HepG2 (cell line): Measurements from ENCODE around the gene CLEC16A. TPM values are rescaled to one million over a fixed set of nuclear protein-coding genes. Genes with fewer than 3 reads are reported as not detected.

Experiments used
- ATAC-seq: fragments of 200-7000 bp; cut with Tn5 transposase; 3 replicates; pipeline ENCODE4 v1.9.1; 2020; ENCODE audit warnings: mild to moderate bottlenecking, moderate library complexity
- BruUV-seq: library from RNA; stranded (reverse); fragments of 400-500 nt; replicated peaks from 2 replicates; lab custom pipeline; 2021; lab: Mats Ljungman, UMichigan
- CTCF ChIA-PET: fragments of 300-600 bp; formaldehyde crosslinking; extraction: SDS; loops from one replicate; lab custom pipeline; 2021; ENCODE audit warnings: low total read pairs, inconsistent platforms, low intra/inter-chr PET ratio; lab: Yijun Ruan, JAX
- POLR2A ChIA-PET: fragments of 350-600 bp; sonication (Branson Sonifier 250); formaldehyde crosslinking; loops from one replicate; lab custom pipeline; 2020; ENCODE audit warnings: antibody characterized with exemption, inconsistent platforms; lab: Yijun Ruan, JAX
- DNase-seq: peaks from one replicate; pipeline ENCODE4 v3.0.0-alpha.2; 2015; ENCODE audit warnings: low spot score
- FAIRE-seq: peaks from 3 replicates; lab custom pipeline; 2011; peaks lifted over from hg19 to GRCh38; lab: Jason Lieb, UNC
- H2AFZ ChIP-seq: one replicate; pipeline ENCODE4 v1.6.1; 2011; ENCODE audit warnings: low read length, inconsistent platforms
- H3K27ac ChIP-seq: fragments of 300-600 bp; 3 replicates; pipeline ENCODE4 v1.8.0; 2011; ENCODE audit warnings: mixed run types, mild to moderate bottlenecking, mixed read lengths, low read length, inconsistent platforms; ENCODE audit not compliant: insufficient read depth; ENCODE audit errors: extremely low read length
- H3K27me3 ChIP-seq, 2 experiments: fragments of 200-600 bp in 1 of 2; 2 replicates in 1 of 2; 3 replicates in 1 of 2; pipeline versions ENCODE4 v1.6.0 to v1.8.0; 2011; ENCODE audit warnings: low read length in 2 of 2, mild to moderate bottlenecking in 2 of 2, moderate library complexity in 2 of 2, inconsistent platforms in 1 of 2; ENCODE audit not compliant: insufficient read depth in 2 of 2, control insufficient read depth in 1 of 2
- H3K36me3 ChIP-seq, 2 experiments: fragments of 200-600 bp in 1 of 2; replicated peaks in 1 of 2; 2 replicates in 1 of 2; 3 replicates in 1 of 2; pipeline versions ENCODE4 v1.5.1 to v1.8.0; 2011; ENCODE audit warnings: low read length in 2 of 2, inconsistent platforms in 1 of 2; ENCODE audit not compliant: insufficient read depth in 2 of 2, control insufficient read depth in 1 of 2
- H3K4me1 ChIP-seq: 2 replicates; pipeline ENCODE4 v1.5.1; 2012; ENCODE audit warnings: low read length, inconsistent platforms; ENCODE audit not compliant: insufficient read depth
- H3K4me2 ChIP-seq: 2 replicates; pipeline ENCODE4 v1.6.0; 2011; ENCODE audit warnings: low read depth, low read length, inconsistent platforms
- H3K4me3 ChIP-seq, 3 experiments: fragments of 200-600 bp in 1 of 3; sonication (generic), shearing (Covaris generic) in 1 of 3; replicated peaks in 1 of 3; 2 replicates each; pipeline ENCODE4 v1.5.1; 2011 to 2016; ENCODE audit warnings: low read length in 3 of 3, inconsistent platforms in 2 of 3, low read depth in 2 of 3, mild to moderate bottlenecking in 2 of 3, control low read depth in 1 of 3, mixed read lengths in 1 of 3; ENCODE audit not compliant: insufficient read depth in 1 of 3
- H3K79me2 ChIP-seq: one replicate; pipeline ENCODE4 v1.6.1; 2011; ENCODE audit warnings: low read length, inconsistent platforms; ENCODE audit not compliant: insufficient read depth
- H3K9ac ChIP-seq: 2 replicates; pipeline ENCODE4 v1.6.0; 2011; ENCODE audit warnings: mild to moderate bottlenecking, low read depth, low read length, inconsistent platforms; ENCODE audit not compliant: insufficient read depth
- H3K9me3 ChIP-seq: 2 replicates; pipeline ENCODE4 v1.5.1; 2012; ENCODE audit warnings: mild to moderate bottlenecking, low read length
- H4K20me1 ChIP-seq: 2 replicates; pipeline ENCODE4 v1.6.0; 2011; ENCODE audit warnings: inconsistent platforms, mild to moderate bottlenecking, low read length, moderate library complexity; ENCODE audit not compliant: insufficient read depth
- ARNT ChIP-seq: fragments of 450-650 bp; IDR thresholded peaks from 2 replicates; pipeline ENCODE4 v1.6.1; 2017
- KMT2A ChIP-seq: sonication (generic); formaldehyde crosslinking; IDR thresholded peaks from 2 replicates; pipeline ENCODE4 v1.4.0; 2020; ENCODE audit warnings: missing genetic modification reagents
- LCORL ChIP-seq, 2 experiments: fragments of 450-650 bp in 1 of 2; sonication (generic) in 1 of 2; formaldehyde crosslinking in 1 of 2; IDR thresholded peaks; 2 replicates each; pipeline versions ENCODE4 v1.5.0 to v1.6.1; 2017 to 2020; ENCODE audit warnings: antibody characterized with exemption in 1 of 2, missing genetic modification reagents in 1 of 2
- MIER2 ChIP-seq: IDR thresholded peaks from 2 replicates; pipeline ENCODE4 v1.6.1; 2016; ENCODE audit warnings: missing biosample characterization, missing genetic modification reagents
- NBN ChIP-seq: fragments of 450-650 bp; conservative IDR thresholded peaks from 2 replicates; pipeline ENCODE4 v1.6.1; 2017
- NFRKB ChIP-seq: fragments of 450-650 bp; IDR thresholded peaks from 2 replicates; pipeline ENCODE4 v1.6.1; 2017
- NFYC ChIP-seq: IDR thresholded peaks from 2 replicates; pipeline ENCODE4 v1.6.1; 2016; ENCODE audit warnings: missing genetic modification reagents, missing compliant biosample characterization
- NONO ChIP-seq, 2 experiments: fragments of 450-650 bp in 1 of 2; sonication (generic) in 1 of 2; formaldehyde crosslinking in 1 of 2; IDR thresholded peaks in 1 of 2; conservative IDR thresholded peaks in 1 of 2; 2 replicates each; pipeline versions ENCODE4 v1.6.1 to v1.8.0; 2017 to 2022; ENCODE audit warnings: mild to moderate bottlenecking in 1 of 2, missing genetic modification reagents in 1 of 2, moderate library complexity in 1 of 2
- PLRG1 ChIP-seq: fragments of 450-650 bp; conservative IDR thresholded peaks from 2 replicates; pipeline ENCODE4 v1.6.1; 2016
- RAD51 ChIP-seq: fragments of 450-650 bp; IDR thresholded peaks from 2 replicates; pipeline ENCODE4 v1.6.1; 2016; ENCODE audit warnings: borderline replicate concordance
- RFX1 ChIP-seq: fragments of 450-650 bp; IDR thresholded peaks from 2 replicates; pipeline ENCODE4 v1.6.1; 2017
- SOX6 ChIP-seq, 2 experiments: fragments of 450-650 bp in 1 of 2; sonication (generic) in 1 of 2; formaldehyde crosslinking in 1 of 2; IDR thresholded peaks; 2 replicates each; pipeline versions ENCODE4 v1.4.0 to v1.6.1; 2017 to 2020; ENCODE audit warnings: antibody characterized with exemption in 1 of 2, mild to moderate bottlenecking in 1 of 2, missing genetic modification reagents in 1 of 2
- SP1 ChIP-seq, 2 experiments: fragments of 450-650 bp in 1 of 2; sonication (generic) in 1 of 2; formaldehyde crosslinking in 1 of 2; IDR thresholded peaks; 2 replicates each; pipeline versions ENCODE4 v1.4.0 to v1.6.1; 2016 to 2020; ENCODE audit warnings: missing genetic modification reagents in 1 of 2
- TBX3 ChIP-seq: fragments of 450-650 bp; IDR thresholded peaks from 2 replicates; pipeline ENCODE4 v1.6.1; 2017; ENCODE audit warnings: antibody characterized with exemption, mild to moderate bottlenecking, inconsistent platforms, borderline replicate concordance
- ZFP36L1 ChIP-seq: sonication (generic); formaldehyde crosslinking; IDR thresholded peaks from 2 replicates; pipeline ENCODE4 v1.8.0; 2022; ENCODE audit warnings: mild to moderate bottlenecking, missing genetic modification reagents, moderate library complexity
- ZFYVE20 ChIP-seq: sonication (generic); formaldehyde crosslinking; IDR thresholded peaks from 2 replicates; pipeline ENCODE4 v1.8.0; 2023; ENCODE audit warnings: low read depth, mild to moderate bottlenecking, moderate library complexity, missing genetic modification reagents, borderline replicate concordance
- ZMYM2 ChIP-seq: sonication (generic); formaldehyde crosslinking; IDR thresholded peaks from 2 replicates; pipeline ENCODE4 v1.8.0; 2022; ENCODE audit warnings: mild to moderate bottlenecking, missing genetic modification reagents
- ZNF207 ChIP-seq: fragments of 450-650 bp; IDR thresholded peaks from 2 replicates; pipeline ENCODE4 v1.6.1; 2016; ENCODE audit warnings: antibody characterized with exemption, borderline replicate concordance
- ZNF264 ChIP-seq: sonication (generic); formaldehyde crosslinking; IDR thresholded peaks from 2 replicates; pipeline ENCODE4 v1.4.0; 2020; ENCODE audit warnings: missing genetic modification reagents
- ZNF766 ChIP-seq: sonication (generic); formaldehyde crosslinking; IDR thresholded peaks from 2 replicates; pipeline ENCODE4 v1.5.0; 2020; ENCODE audit warnings: missing genetic modification reagents, borderline replicate concordance
- WGBS: methylation state at CpG from one replicate; pipeline ENCODE4 v1.1.6; 2017; ENCODE audit warnings: low lambda C conversion rate; 5-methylcytosine and 5-hydroxymethylcytosine counted together
- in situ Hi-C: cut with HindIII; loops from 2 replicates; pipeline ENCODE4 v1.10.0; 2017; ENCODE audit warnings: low pct_unique_long_range_greater_than_20kb; ENCODE audit not compliant: extremely low pct_ligation_motif_present
- intact Hi-C: fragments of 100-400 bp; cut with micrococcal nuclease; formaldehyde crosslinking; loops from one replicate; pipeline ENCODE4 v1.10.0; 2022; ENCODE audit not compliant: unreplicated experiment
- polyA plus RNA-seq, 8 experiments: library from polyadenylated mRNA; depleted of rRNA in 3 of 8; stranded (reverse) in 7 of 8; unstranded in 1 of 8; fragments of >200 nt; fragmentation: Illumina TruSeq in 4 of 8; extraction: Trizol in 4 of 8; gene quantifications; 2 replicates each; pipeline versions ENCODE4 v1.2.1 to v1.2.3, GENCODE V29; 2011 to 2016; ENCODE audit warnings: low read depth in 4 of 8, missing spikeins in 1 of 8, mixed read lengths in 1 of 8; ENCODE audit not compliant: insufficient read depth in 1 of 8
- total RNA-seq, 5 experiments: library from RNA; depleted of rRNA; stranded (reverse); fragments of >200 nt; fragmentation: Illumina TruSeq; extraction: Trizol; gene quantifications; 2 replicates each; pipeline ENCODE4 v1.2.3, GENCODE V29; 2016; ENCODE audit warnings: low read depth in 1 of 5
- TF ChIP-seq, protein P1 (sequence below): fragments of 450-650 bp; IDR thresholded peaks from 2 replicates; pipeline ENCODE4 v1.6.1; 2016
- TF ChIP-seq, protein P2 (sequence below), 2 experiments: sonication (generic) in 1 of 2; formaldehyde crosslinking in 1 of 2; IDR thresholded peaks; 2 replicates each; pipeline versions ENCODE4 v1.5.1 to v1.6.1; 2011 to 2020; ENCODE audit warnings: borderline replicate concordance in 1 of 2, low read depth in 1 of 2, low read length in 1 of 2, mild to moderate bottlenecking in 1 of 2, missing genetic modification reagents in 1 of 2, moderate library complexity in 1 of 2

The CLEC16A gene
- total and polyA plus RNA-seq, 2 of the 13 experiments (the other 11 are each of a cell fraction or from before 2014, with no cell fraction given) = 8.5 to 10.3 TPM

DNA sequence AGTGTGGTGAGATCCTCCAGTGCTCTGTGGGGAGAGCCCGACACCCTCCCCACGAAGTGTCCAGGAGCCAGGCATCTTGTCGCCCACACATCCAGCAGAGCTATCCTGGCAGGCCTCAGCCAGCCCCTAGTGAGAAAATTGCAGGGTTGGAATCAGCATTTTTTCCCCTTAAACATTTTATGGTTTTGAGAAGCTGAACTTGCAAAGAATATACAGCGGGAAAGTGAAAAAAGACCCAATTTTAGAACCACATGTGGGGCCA, 227.0 kb downstream of the CLEC16A start (continued):
- TF ChIP-seq ARNT (no peak), ZNF264 (CRISPR knock-in tag) (no peak), NFRKB (no peak), ZNF766 (CRISPR knock-in tag) (no peak), NFYC (CRISPR knock-in tag) (no peak), MIER2 (no peak)

DNA sequence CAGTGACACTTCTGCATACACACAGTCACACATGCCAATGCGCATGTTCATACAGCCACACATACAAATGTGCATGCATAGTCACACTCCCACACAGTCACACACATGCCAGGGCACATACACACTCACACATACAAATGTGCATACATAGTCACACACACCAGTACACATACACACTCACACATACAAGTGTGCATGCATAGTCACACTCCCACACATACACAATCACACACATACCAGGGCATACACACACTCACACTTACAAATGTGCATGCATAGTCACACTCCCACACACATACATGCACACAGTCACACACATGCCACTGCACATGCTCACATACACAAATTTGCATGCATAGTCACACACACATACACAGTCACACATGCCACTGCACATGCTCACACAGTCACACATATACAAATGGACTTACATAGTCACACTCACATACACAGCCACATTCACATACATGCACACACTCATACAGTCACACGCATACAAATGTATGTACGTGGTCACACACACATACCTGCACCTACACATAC, 227.5 kb downstream of the CLEC16A start:
- intact Hi-C loops (no loop called here), in situ Hi-C loops (no loop called here)
- WGBS = 96% methylated on average over 3 of the region's 3 CpGs
- no peak overlapping the region for H2AFZ ChIP-seq
- no peaks in the 10 kb centered on the region for H3K4me1 ChIP-seq
- POLR2A ChIA-PET = no interaction called here
- no peaks in the 10 kb centered on the region for H4K20me1 ChIP-seq
- no peak overlapping the region for H3K4me2 ChIP-seq
- H3K4me3 ChIP-seq = no peak overlapping the region
- peaks cover 0 to 6% of the 10 kb centered on the region in 2 experiments; a peak in 2 of 5 replicates for H3K36me3 ChIP-seq
- H3K9me3 ChIP-seq = no peaks in the 10 kb centered on the region
- CTCF ChIA-PET = no interaction called here
- BruUV-seq = no TSS peak
- no peaks in the 10 kb centered on the region for H3K79me2 ChIP-seq
- FAIRE-seq (peak; percentile 50), ATAC-seq (no peak), DNase-seq (no peak)
- no peaks in the 10 kb centered on the region for H3K27me3 ChIP-seq
- H3K9ac ChIP-seq = no peak overlapping the region
- no peak overlapping the region for H3K27ac ChIP-seq
- TF ChIP-seq LCORL (IDR thresholded peaks at IDR 0.05) = peak; percentile 58
- no peak for TF ChIP-seq LCORL (CRISPR knock-in tag; IDR thresholded peaks at IDR 0.05)
- peak; percentile 95 for TF ChIP-seq SOX6 (IDR thresholded peaks at IDR 0.05)
- no peak for TF ChIP-seq SOX6 (CRISPR knock-in tag; IDR thresholded peaks at IDR 0.05)
- TF ChIP-seq, protein P1, sequence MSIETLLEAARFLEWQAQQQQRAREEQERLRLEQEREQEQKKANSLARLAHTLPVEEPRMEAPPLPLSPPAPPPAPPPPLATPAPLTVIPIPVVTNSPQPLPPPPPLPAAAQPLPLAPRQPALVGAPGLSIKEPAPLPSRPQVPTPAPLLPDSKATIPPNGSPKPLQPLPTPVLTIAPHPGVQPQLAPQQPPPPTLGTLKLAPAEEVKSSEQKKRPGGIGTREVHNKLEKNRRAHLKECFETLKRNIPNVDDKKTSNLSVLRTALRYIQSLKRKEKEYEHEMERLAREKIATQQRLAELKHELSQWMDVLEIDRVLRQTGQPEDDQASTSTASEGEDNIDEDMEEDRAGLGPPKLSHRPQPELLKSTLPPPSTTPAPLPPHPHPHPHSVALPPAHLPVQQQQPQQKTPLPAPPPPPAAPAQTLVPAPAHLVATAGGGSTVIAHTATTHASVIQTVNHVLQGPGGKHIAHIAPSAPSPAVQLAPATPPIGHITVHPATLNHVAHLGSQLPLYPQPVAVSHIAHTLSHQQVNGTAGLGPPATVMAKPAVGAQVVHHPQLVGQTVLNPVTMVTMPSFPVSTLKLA = peak; percentile 85
- TF ChIP-seq, protein P2, sequence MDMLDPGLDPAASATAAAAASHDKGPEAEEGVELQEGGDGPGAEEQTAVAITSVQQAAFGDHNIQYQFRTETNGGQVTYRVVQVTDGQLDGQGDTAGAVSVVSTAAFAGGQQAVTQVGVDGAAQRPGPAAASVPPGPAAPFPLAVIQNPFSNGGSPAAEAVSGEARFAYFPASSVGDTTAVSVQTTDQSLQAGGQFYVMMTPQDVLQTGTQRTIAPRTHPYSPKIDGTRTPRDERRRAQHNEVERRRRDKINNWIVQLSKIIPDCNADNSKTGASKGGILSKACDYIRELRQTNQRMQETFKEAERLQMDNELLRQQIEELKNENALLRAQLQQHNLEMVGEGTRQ (IDR thresholded peaks at IDR 0.05; ENCODE audit: low read depth, low read length) = 0 out of 2 replicates have a peak, but pooled peaks have one; percentile 3
- TF ChIP-seq, protein P2 (CRISPR knock-in tag; IDR thresholded peaks at IDR 0.05; ENCODE audit: borderline replicate concordance) = no peak
- 0 out of 2 replicates have a peak, but pooled peaks have one; percentile 29 for TF ChIP-seq ZFYVE20 (CRISPR knock-in tag)
- 0 out of 2 replicates have a peak, but pooled peaks have one; percentile 7 for TF ChIP-seq NONO (IDR thresholded peaks at IDR 0.05)
- TF ChIP-seq NONO (CRISPR knock-in tag; conservative IDR thresholded peaks at IDR 0.05) = no peak
- TF ChIP-seq RAD51 = 0 out of 2 replicates have a peak, but pooled peaks have one; percentile 3
- no peak for TF ChIP-seq KMT2A (CRISPR knock-in tag)
- peak; percentile 97; the same call in 1 of the 2 replicates for TF ChIP-seq NBN
- 0 out of 2 replicates have a peak, but pooled peaks have one; percentile 9 for TF ChIP-seq RFX1
- no peak for TF ChIP-seq ZMYM2 (CRISPR knock-in tag)
- TF ChIP-seq ZFP36L1 (CRISPR knock-in tag) = no peak
- peak; percentile 42 for TF ChIP-seq TBX3
- peak; percentile 81 for TF ChIP-seq PLRG1
- peak; percentile 86; the same call in 1 of the 2 replicates for TF ChIP-seq ZNF207
- TF ChIP-seq SP1 (IDR thresholded peaks at IDR 0.05) = peak; percentile 68
- TF ChIP-seq SP1 (CRISPR knock-in tag; IDR thresholded peaks at IDR 0.05) = no peak
